Islet of Langerhans (tissue), 1 donor: ENCODE data around the gene TMC8.

Experiments used
- FAIRE-seq: peaks from one replicate; lab custom pipeline; 2011; peaks lifted over from hg19 to GRCh38; lab: Jason Lieb, UNC

Gene TMC8

GRCh38 chr17:78124081-78124835 lies 6.3 kb upstream of the TMC8 start:
- FAIRE-seq = no peak

DNA sequence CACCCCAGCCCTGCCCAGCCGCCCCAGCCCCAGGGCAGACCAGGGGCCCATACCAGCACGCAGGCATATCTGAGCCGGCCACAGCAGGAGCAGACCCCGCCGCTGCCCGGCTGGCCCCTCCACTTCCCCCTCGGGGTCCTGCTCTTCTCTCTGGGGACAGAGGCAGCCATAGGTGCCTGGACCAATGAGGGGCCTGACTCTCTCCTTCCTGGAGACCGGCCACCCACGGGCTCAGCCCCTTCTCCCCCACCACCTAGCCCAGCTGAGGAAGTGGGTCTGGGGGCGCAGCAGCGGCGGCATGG lies 5.8 kb upstream of the TMC8 start:
- no peak for FAIRE-seq

GRCh38 chr17:78125138-78125913 lies 5.2 kb upstream of the TMC8 start:
- no peak for FAIRE-seq

- no peak for FAIRE-seq
Observed at GRCh38 chr17:78125976-78126894, 4.3 kb upstream of the TMC8 start.

DNA sequence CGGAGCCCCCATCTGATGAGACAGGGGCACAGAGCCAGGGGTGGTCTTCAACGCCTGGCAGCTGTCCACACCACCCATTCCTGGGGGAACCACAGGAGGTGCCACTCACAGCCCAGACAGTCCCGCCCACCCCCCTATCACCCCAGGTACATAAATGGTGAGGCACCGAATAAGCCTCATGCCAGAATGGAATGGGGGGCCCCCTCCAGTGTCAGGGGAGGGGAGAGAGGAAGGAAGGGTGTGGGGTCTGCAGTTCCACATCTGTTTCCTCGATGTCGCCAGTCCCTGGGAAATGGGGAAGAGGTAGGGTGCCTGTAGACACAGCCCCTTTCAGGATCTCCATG lies 3.7 kb upstream of the TMC8 start:
- FAIRE-seq = no peak

- no peak for FAIRE-seq
Observed at GRCh38 chr17:78127239-78127887, 3.2 kb upstream of the TMC8 start.

DNA sequence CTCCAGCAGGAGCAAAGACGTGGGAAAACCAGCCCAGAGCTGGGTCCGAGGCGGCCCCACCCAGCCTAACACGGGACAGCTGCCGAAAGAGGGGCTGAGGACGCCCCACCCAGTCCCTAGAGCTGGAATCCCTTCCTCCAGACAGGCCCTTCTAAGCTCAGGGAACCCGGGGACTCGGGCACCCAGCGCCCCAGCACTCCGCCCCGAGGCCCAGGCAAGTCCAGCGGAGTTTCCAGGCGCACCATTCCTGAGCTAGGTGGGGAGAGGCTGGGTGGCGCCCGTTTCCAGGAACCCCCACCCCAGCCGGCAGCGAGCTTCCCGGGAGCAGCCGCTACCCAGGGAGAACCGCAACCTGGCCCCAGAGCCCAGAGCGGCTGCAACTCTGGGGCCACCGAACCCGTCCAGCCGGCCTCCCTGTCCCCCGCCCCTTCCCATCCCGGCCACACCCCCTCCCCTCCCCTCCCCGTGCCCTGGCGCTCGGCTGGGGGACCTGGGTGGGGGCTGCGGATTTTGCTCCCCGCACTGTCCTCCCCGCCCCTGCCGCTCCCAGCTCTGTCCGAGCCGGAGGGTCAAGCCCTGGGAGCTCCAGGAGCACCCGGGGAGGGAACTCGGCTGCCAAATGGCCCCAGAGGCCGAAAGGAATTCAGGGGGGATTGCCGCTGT lies 2.6 kb upstream of the TMC8 start:
- no peak for FAIRE-seq

DNA sequence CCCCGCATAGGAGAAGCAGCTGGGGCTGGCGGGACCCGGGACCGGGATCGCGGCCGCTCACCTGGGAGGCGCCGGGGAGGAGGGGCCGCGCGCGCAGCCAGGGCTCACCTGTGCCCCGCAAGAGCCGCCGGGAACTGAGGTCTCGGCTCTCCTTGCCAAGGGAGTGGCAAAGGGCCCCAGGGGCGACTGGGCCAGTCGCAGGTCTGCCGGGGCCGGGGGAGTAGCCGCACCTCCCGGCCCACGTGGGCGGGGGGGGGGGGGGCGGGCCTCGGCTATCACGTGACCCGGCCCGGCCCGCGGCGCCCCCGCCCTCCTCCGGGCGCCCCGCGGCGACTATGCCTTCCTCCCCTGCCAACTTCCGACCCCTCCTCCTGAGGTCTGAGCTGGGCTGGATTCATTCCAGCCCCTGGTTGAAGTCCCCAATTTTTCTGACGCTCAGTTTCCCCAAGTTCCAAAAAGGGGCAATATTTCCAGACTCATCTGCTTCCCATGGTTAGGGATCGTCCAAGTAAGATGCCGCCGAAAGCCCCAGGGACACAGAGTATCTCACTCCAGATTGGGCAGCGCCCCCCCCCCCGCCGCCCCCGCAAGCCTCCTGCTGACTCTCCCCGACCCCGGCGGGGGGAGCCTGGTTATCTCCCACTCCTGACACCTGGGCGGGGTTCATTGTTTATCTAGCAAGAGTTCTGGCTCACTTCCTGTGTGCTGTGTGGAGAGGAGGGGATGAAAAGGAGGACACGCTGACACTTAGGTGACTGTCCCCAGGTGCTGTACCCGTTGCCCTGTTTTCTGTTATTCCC lies 1.8 kb upstream of the TMC8 start, which contains the start of gene TMC6:
Gene TMC6, minus strand, starts transcription at position 205 of the 800 bp plus-strand sequence. CDS start 1,923 bp downstream, outside the sequence.
- no peak for FAIRE-seq

GRCh38 chr17:78129351-78130089 lies 1.1 kb upstream of the TMC8 start:
- FAIRE-seq = no peak

GRCh38 chr17:78130090-78130436 lies 508 bp upstream of the TMC8 start:
- FAIRE-seq = no peak

DNA sequence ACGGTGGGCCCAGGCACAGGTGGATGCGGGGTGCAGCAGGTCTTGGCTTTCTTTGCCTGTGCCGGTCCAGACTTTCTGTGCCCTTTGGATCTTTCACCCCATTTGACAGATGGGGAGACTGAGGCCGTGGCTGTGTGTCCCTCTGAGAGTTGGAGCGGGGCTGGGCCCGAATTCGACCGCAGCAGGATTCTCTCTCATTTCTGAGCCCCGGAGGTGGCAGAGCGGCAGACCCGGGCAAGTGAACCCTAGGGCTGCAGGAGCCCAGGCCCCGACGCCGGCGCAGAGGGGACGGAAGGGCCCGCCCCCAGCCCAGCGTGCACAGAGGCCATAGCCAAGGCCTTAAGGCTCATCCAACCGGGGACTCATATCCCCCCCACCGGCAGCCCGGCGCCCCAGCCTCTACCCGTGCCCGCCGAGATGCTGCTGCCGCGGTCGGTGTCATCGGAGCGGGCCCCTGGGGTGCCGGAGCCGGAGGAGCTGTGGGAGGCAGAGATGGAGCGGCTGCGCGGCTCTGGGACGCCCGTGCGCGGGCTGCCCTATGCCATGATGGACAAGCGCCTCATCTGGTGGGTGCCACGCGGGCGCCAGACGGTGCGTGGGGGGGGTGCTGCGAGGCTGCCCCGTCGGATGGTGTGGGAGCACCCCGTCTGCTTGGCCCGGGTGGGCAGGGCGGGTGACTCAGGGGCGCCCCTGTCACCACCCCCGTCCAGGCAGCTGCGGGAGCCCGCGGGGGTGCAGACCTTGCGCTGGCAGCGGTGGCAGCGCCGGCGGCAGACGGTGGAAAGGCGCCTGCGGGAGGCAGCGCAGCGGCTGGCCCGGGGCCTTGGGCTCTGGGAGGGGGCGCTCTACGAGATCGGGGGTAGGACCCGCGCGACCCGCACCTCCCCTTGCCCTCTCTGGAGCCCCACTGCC lies 857 bp downstream of the TMC8 start:
- FAIRE-seq = no peak

GRCh38 chr17:78132084-78132676 lies 1.6 kb downstream of the TMC8 start:
- no peak for FAIRE-seq

DNA sequence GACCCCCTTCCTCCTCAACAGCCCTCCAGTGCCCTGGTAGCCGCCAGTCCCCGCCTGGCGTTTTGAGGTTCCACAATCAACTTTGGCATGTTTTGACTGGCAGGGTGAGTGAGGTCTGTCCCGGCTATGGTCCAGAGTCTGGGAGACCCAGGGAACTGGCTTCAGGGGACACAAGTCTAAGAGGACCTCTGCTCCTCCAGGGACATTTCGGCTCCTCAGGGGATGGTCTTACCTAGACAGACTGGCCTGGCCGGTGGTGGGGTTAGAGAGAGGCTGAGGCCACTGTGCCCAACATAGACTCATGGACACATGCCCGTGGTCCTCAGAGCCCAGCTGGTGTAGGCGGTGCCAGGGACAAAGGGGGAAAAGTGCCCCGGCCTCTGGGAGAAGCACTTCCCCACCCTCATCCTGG lies 2.2 kb downstream of the TMC8 start:
- no peak for FAIRE-seq

DNA sequence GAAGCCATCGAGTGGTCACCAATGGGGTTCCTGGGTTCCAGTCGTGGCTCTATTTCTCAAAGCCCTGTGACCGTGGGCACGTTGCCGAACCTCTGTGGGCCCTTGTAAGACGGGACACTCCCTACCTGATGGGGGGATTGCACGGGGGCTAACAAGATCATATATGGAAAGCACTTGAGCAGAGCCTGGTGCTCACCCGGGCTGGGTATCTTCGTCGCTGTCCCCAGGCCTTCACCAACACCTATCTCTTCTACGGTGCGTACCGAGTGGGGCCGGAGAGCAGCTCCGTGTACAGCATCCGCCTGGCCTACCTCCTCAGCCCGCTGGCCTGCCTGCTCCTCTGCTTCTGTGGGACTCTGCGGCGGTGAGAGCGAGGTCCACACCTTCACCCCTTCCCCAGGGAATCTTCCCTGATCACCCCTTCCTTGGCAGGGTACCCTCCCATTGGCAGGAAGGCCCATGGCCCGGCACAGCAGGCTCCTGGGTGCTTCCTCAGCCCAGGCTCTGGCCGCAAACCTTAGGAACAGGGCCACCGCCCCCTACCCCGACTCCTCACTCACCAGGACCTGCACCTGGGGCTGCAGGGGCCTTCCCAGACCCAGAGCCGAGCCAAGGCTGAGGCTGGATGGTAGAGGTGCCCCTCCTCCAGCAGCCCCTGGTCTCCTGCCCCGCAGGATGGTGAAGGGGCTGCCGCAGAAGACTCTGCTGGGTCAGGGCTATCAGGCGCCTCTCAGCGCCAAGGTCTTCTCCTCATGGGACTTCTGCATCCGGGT lies 2.8 kb downstream of the TMC8 start:
- FAIRE-seq = no peak

DNA sequence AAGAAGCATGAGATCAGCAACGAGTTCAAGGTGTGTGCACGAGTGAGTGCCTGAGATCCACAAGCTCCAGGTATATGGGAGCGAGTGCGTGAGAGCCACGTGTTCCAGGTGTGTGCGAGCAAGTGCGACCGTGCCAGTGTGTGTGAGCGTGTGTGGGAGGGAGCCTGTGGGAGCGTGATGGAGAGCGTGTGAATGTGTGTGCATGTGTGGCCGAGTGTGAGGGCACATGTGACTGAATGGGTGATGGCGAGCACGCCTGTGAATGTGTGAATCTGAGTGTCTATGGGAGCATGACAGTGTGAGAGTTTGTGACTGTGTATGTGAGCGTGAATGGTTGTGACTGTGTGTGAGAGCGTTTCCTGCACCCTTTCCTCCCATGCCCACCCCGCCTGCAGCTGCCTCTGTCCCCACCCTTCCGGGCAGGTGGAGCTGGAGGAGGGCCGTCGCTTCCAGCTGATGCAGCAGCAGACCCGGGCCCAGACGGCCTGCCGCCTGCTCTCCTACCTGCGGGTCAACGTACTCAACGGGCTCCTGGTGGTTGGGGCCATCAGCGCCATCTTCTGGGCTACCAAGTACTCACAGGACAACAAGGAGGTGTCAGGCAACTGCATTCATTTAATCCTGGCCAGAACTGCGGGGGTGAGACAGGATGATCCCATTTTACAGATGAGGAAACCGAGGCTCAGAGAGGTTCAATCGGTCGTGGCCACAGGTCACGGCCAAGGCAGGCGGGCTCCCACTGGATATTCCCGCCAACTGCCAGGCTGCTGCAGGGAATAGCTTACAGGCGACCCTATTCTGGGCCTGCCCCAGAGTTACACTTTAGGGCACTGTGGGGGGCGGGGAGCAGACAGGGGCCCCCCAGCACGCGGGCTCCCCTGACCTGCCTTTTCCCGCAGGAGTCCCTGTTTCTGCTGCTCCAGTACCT lies 3.7 kb downstream of the TMC8 start:
- no peak for FAIRE-seq

DNA sequence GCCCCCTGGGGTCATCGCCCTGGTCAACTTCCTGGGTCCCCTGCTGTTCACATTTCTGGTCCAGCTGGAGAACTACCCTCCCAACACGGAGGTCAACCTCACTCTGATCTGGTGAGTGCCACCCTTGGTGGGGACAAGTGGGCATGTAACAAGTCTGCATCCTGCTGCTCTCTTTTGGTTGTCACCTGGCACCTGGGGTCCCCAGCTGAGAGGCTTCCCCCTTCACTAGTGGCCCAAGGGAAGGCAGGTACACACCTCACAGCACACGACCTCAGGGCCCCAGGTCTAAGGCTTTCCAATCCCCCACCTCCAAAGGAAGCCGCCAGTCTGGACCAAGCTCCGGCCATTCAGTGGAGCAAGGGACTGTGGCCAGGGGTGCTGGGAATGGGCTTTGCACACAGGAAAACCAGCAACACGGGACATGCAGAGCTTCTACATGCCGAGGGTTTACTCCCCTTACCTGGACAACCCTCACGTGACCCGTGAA lies 4.4 kb downstream of the TMC8 start:
- no peak for FAIRE-seq
